Loucy (cell line): ENCODE data around the gene PHACTR4.
"Not testable (repeated sequence)": the region's sequence is repeated elsewhere in the genome, so short reads cannot be mapped to it uniquely, and the experiment has no call there.

Experiments used
- EZH2phosphoT487 ChIP-seq: fragments of 200-600 bp; IDR thresholded peaks from 2 replicates; pipeline ENCODE4 v1.6.1; 2018; ENCODE audit warnings: antibody characterized with exemption, mild to moderate bottlenecking, moderate library complexity, borderline replicate concordance
- TF ChIP-seq, protein P1 (sequence below): fragments of 200-600 bp; sonication (generic); conservative IDR thresholded peaks from 2 replicates; pipeline ENCODE4 v1.5.1; 2014; ENCODE audit warnings: mild to moderate bottlenecking, antibody characterized with exemption, low read length

DNA sequence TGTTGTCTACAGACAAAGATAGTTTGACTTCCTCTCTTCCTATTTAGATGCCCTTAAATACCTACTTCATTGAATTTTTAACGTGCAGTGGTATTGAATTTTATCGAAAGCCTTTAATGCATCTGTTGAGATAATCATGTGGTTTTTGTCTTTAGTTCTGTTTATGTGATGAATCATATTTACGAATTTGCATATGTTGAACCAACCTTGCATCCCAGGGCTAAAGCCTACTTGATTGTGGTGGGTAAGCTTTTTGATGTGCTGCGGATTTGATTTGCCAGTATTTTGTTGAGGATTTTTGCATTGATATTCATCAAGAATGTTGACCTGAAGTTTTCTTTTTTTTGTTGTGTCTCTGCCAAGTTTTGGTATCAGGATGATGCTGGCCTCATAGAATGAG is 14.2 kb downstream of the PHACTR4 start:
- TF ChIP-seq, protein P1, sequence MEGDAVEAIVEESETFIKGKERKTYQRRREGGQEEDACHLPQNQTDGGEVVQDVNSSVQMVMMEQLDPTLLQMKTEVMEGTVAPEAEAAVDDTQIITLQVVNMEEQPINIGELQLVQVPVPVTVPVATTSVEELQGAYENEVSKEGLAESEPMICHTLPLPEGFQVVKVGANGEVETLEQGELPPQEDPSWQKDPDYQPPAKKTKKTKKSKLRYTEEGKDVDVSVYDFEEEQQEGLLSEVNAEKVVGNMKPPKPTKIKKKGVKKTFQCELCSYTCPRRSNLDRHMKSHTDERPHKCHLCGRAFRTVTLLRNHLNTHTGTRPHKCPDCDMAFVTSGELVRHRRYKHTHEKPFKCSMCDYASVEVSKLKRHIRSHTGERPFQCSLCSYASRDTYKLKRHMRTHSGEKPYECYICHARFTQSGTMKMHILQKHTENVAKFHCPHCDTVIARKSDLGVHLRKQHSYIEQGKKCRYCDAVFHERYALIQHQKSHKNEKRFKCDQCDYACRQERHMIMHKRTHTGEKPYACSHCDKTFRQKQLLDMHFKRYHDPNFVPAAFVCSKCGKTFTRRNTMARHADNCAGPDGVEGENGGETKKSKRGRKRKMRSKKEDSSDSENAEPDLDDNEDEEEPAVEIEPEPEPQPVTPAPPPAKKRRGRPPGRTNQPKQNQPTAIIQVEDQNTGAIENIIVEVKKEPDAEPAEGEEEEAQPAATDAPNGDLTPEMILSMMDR = not testable (repeated sequence)
- not testable (repeated sequence) for TF ChIP-seq EZH2phosphoT487
